Progenitor cell of endocrine pancreas (in vitro differentiated cells): ENCODE results near the gene CAMK1D. TPM values are rescaled to one million over a fixed set of nuclear protein-coding genes. Genes with fewer than 3 reads are reported as not detected.

ENCODE experiments used
- DNase-seq: peaks from one replicate; pipeline ENCODE4 v3.0.0; 2021; ENCODE audit warnings: low spot score; ENCODE audit not compliant: unreplicated experiment
- H3K27ac Mint-ChIP-seq: 2 replicates; pipeline ENCODE4 v1.8.0; 2021; ENCODE audit warnings: mild to moderate bottlenecking, moderate library complexity, mixed read lengths
- H3K27me3 Mint-ChIP-seq: 2 replicates; pipeline ENCODE4 v1.8.0; 2021; ENCODE audit warnings: mixed read lengths
- H3K36me3 Mint-ChIP-seq: 2 replicates; pipeline ENCODE4 v1.8.0; 2022; ENCODE audit warnings: mixed read lengths; ENCODE audit not compliant: insufficient read depth
- H3K4me1 Mint-ChIP-seq: 2 replicates; pipeline ENCODE4 v1.8.0; 2021; ENCODE audit warnings: low read depth, mixed read lengths
- H3K4me3 Mint-ChIP-seq: 2 replicates; pipeline ENCODE4 v1.8.0; 2021; ENCODE audit warnings: low read depth, mild to moderate bottlenecking, moderate library complexity, mixed read lengths
- H3K9me3 Mint-ChIP-seq: 2 replicates; pipeline ENCODE4 v1.8.0; 2021; ENCODE audit warnings: low read depth, mixed read lengths
- CTCF ChIP-seq: fragments of 200-600 bp; sonication (generic); IDR thresholded peaks from one replicate; pipeline ENCODE4 v1.5.0; 2021; ENCODE audit warnings: antibody characterized with exemption, mild to moderate bottlenecking; ENCODE audit not compliant: unreplicated experiment
- total RNA-seq: library from RNA; stranded (reverse); gene quantifications from 2 replicates; pipeline ENCODE4 v1.2.1, GENCODE V29; 2021

Gene CAMK1D
- total RNA-seq, 1 donor from 2014 or later = 10.8 TPM

GRCh38 chr10:12707461-12708185 is 358.3 kb downstream of the CAMK1D start:
- H3K27me3 Mint-ChIP-seq = no peaks in the 10 kb centered on the region
- H3K4me3 Mint-ChIP-seq = no peak overlapping the region
- no peaks in the 10 kb centered on the region for H3K36me3 Mint-ChIP-seq
- TF ChIP-seq CTCF = peak; percentile 73
- DNase-seq = peak; percentile 33
- H3K27ac Mint-ChIP-seq = no peak overlapping the region
- H3K4me1 Mint-ChIP-seq = no peaks in the 10 kb centered on the region
- H3K9me3 Mint-ChIP-seq = no peaks in the 10 kb centered on the region

GRCh38 chr10:12709000-12709401 is 359.7 kb downstream of the CAMK1D start:
- DNase-seq = no peak

GRCh38 chr10:12709521-12709963 is 360.2 kb downstream of the CAMK1D start:
- Mint-ChIP-seq H3K36me3 (no peaks in the 10 kb centered on the region), H3K4me1 (no peaks in the 10 kb centered on the region), H3K4me3 (no peak overlapping the region), H3K9me3 (no peaks in the 10 kb centered on the region), H3K27me3 (no peaks in the 10 kb centered on the region), H3K27ac (no peak overlapping the region)
- no peak for TF ChIP-seq CTCF
- no peak for DNase-seq

More at GRCh38 chr10:12709000-12709401, 359.7 kb downstream of the CAMK1D start:
- Mint-ChIP-seq H3K9me3 (no peaks in the 10 kb centered on the region), H3K27ac (no peak overlapping the region), H3K27me3 (no peaks in the 10 kb centered on the region), H3K4me1 (no peaks in the 10 kb centered on the region), H3K36me3 (no peaks in the 10 kb centered on the region), H3K4me3 (no peak overlapping the region)
- no peak for TF ChIP-seq CTCF

- no peak overlapping the region for H3K27ac Mint-ChIP-seq
- H3K4me1 Mint-ChIP-seq = no peaks in the 10 kb centered on the region
- H3K4me3 Mint-ChIP-seq = no peak overlapping the region
- H3K36me3 Mint-ChIP-seq = no peaks in the 10 kb centered on the region
- H3K9me3 Mint-ChIP-seq = no peaks in the 10 kb centered on the region
- TF ChIP-seq CTCF = no peak
- no peaks in the 10 kb centered on the region for H3K27me3 Mint-ChIP-seq
- DNase-seq = no peak
Observed at GRCh38 chr10:12710157-12710556, 360.8 kb downstream of the CAMK1D start.

GRCh38 chr10:12710594-12711349 is 361.4 kb downstream of the CAMK1D start:
- peak; percentile 96 for TF ChIP-seq CTCF
- no peaks in the 10 kb centered on the region for H3K4me1 Mint-ChIP-seq
- no peaks in the 10 kb centered on the region for H3K36me3 Mint-ChIP-seq
- DNase-seq = peak; percentile 61
- no peaks in the 10 kb centered on the region for H3K9me3 Mint-ChIP-seq
- H3K27me3 Mint-ChIP-seq = no peaks in the 10 kb centered on the region
- H3K4me3 Mint-ChIP-seq = no peak overlapping the region
- H3K27ac Mint-ChIP-seq = no peak overlapping the region
